ENCODE data around the gene EZR. TPM values are rescaled to one million over a fixed set of nuclear protein-coding genes. Genes with fewer than 3 reads are reported as not detected.
A peak's percentile ranks its signal among the peaks of the same experiment; 100 is the strongest.

Gene EZR
- total and polyA plus RNA-seq, 10 of the 15 experiments (the other 5 are each of a cell fraction or from before 2014, with no cell fraction given): 79.1 to 282 (median 161) TPM

DNA sequence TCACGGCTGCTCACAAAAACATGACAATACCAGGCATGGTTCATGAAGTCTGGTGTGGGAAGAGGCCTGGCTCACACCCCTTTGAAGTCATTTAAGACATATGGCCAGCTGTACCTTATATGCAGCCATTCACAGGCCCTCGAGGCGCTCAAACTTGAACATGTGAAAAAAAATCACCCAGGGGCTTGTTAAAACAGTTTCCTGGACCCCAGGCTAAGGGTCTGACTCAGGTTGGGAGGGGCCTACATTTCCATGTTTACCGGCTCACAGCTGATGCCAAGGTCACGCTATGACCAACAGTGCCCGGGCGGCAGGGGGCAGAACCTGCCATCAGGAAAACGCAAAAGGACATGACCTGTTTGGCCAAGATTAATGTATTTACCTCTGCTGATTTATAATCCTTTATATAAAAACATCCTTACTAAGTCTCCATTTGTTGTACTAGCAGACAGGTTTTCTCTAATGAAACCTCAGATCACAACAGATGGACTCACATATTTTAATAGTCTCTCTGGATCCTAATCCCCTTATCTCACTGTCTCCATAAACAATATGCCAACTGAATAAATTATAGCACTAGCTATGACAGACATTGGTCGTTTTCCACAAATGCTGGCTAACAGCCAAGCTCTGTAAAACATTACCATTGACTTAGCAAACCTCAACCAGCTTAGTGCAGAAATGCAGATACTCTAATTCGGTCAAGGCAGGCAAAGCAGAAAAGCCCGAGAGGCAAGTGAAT lies 19.9 kb downstream of the EZR start:
- Histone ChIP-seq H3K27ac (ENCODE audit: control insufficient read depth, insufficient read depth) (peak overlapping the region; percentile 34; the same call in 1 of the 2 replicates), H3K4me1 (ENCODE audit: control insufficient read depth, insufficient read depth, low read length) (peaks cover 62% of the 10 kb centered on the region), H3K36me3 (ENCODE audit: control insufficient read depth in 2 of 2, insufficient read depth in 2 of 2, low read length in 1 of 2) (peaks cover 1 to 15% of the 10 kb centered on the region in 2 experiments; a peak in 3 of 4 replicates), H4K20me1 (ENCODE audit: control insufficient read depth, insufficient read depth) (peaks cover 13% of the 10 kb centered on the region), H3K4me3 (peak overlapping the region; percentile 12; the same call in 1 of the 2 replicates), H2AFZ (ENCODE audit: control insufficient read depth, low read depth, low read length) (no peak overlapping the region), H3K4me2 (ENCODE audit: control insufficient read depth, insufficient read depth) (peak overlapping the region; percentile 35), H3K79me2 (ENCODE audit: control insufficient read depth, insufficient read depth, low read length) (peaks cover 95% of the 10 kb centered on the region), H3K9me3 (replicated peaks; ENCODE audit: control insufficient read depth, insufficient read depth, low read length) (no peaks in the 10 kb centered on the region; the same call in 2 of the 3 replicates), H3K27me3 (replicated peaks in 1 of 2; ENCODE audit: control insufficient read depth in 2 of 2, insufficient read depth in 2 of 2, low read length in 1 of 2) (no peaks in the 10 kb centered on the region), H3K9ac (ENCODE audit: control insufficient read depth, insufficient read depth, low read length) (no peak overlapping the region)
- ChIA-PET SMC1A (ENCODE audit: uncharacterized antibody, unreplicated experiment) (interaction anchor here (0.6 to 3.1 kb wide), 8 partner anchors 10 to 162 kb away, joined by 3 to 38 read pairs (median 4); no protein-coding TSS in a partner anchor), POLR2A (interaction anchor here (0.6 to 4.5 kb wide), 6 partner anchors 9 to 70 kb away, joined by 3 to 21 read pairs (median 4); no protein-coding TSS in a partner anchor), RAD21 (ENCODE audit: unreplicated experiment) (interaction anchor here (0.7 to 8.6 kb wide), 10 partner anchors 9 to 289 kb away, joined by 3 to 65 read pairs (median 4); no protein-coding TSS in a partner anchor), CTCF (interaction anchor here (0.5 to 11.4 kb wide), 6 partner anchors 9 to 571 kb away, joined by 3 to 127 read pairs (median 4); no protein-coding TSS in a partner anchor)
- FAIRE-seq: no peak
- peak; percentile 3; the same call in 2 of the 3 replicates for ATAC-seq
- in situ Hi-C loops (cut with MboI): loop anchor here (5.0 kb wide), 1 partner anchor 168 kb away; no protein-coding TSS in a partner anchor
- intact Hi-C loops (cut with micrococcal nuclease; ENCODE audit: unreplicated experiment): no loop called here
- BruUV-seq (replicated peaks): TSS peak; percentile 4
- TF ChIP-seq, protein P1, sequence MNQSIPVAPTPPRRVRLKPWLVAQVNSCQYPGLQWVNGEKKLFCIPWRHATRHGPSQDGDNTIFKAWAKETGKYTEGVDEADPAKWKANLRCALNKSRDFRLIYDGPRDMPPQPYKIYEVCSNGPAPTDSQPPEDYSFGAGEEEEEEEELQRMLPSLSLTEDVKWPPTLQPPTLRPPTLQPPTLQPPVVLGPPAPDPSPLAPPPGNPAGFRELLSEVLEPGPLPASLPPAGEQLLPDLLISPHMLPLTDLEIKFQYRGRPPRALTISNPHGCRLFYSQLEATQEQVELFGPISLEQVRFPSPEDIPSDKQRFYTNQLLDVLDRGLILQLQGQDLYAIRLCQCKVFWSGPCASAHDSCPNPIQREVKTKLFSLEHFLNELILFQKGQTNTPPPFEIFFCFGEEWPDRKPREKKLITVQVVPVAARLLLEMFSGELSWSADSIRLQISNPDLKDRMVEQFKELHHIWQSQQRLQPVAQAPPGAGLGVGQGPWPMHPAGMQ (IDR thresholded peaks at IDR 0.05; ENCODE audit: borderline replicate concordance): no peak
- no peak for TF ChIP-seq LARP7 (IDR thresholded peaks at IDR 0.05)
- no peak for TF ChIP-seq SREBF2 (IDR thresholded peaks at IDR 0.05; ENCODE audit: low read length)
- no peak for TF ChIP-seq KLF5 (IDR thresholded peaks at IDR 0.05; ENCODE audit: partially characterized antibody)
- TF ChIP-seq IKZF2 (IDR thresholded peaks at IDR 0.05): no peak
- TF ChIP-seq EGR1 (IDR thresholded peaks at IDR 0.05; ENCODE audit: borderline replicate concordance in 1 of 2, low read depth in 2 of 2, low read length in 2 of 2): no peak
- no peak for TF ChIP-seq JUNB (IDR thresholded peaks at IDR 0.05)
- TF ChIP-seq TCF12 (IDR thresholded peaks at IDR 0.05; ENCODE audit: low read depth, low read length): no peak
- no peak for TF ChIP-seq KAT2A (conservative IDR thresholded peaks at IDR 0.05; ENCODE audit: control insufficient read depth, low read depth, low read length)
- TF ChIP-seq ZBED1 (IDR thresholded peaks at IDR 0.05; ENCODE audit: borderline replicate concordance): no peak
- no peak for TF ChIP-seq SUZ12 (IDR thresholded peaks at IDR 0.05; ENCODE audit: unreplicated experiment)
- TF ChIP-seq RBBP5 (conservative IDR thresholded peaks at IDR 0.05): no peak
- no peak for TF ChIP-seq ZNF24 (IDR thresholded peaks at IDR 0.05)
- TF ChIP-seq FOS (IDR thresholded peaks at IDR 0.05; ENCODE audit: borderline replicate concordance, extremely low read depth, insufficient read length): no peak
- no peak for TF ChIP-seq NFYB (IDR thresholded peaks at IDR 0.05; ENCODE audit: insufficient read depth, low read depth, low read length)
- no peak for TF ChIP-seq NR2C1 (IDR thresholded peaks at IDR 0.05)
- no peak for DNase-seq (ENCODE audit: low read depth, low spot score)
- WGBS (ENCODE audit: insufficient coverage, insufficient replicate concordance, low lambda C conversion rate, missing lambda C conversion rate): 30% methylated on average over 11 of the region's 11 CpGs
